WERI-Rb-1 (cell line): ENCODE results near the gene ADRA2A.

Experiments
- DNase-seq: peaks from one replicate; pipeline ENCODE4 v3.0.0-alpha.2; 2020
- H3K27ac ChIP-seq: fragments of 250-450 bp; sonication (Bioruptor Pico); 2 replicates; pipeline ENCODE4 v1.5.1; 2020; ENCODE audit warnings: mild to moderate bottlenecking, moderate library complexity
- H3K27me3 ChIP-seq: fragments of 250-450 bp; sonication (Bioruptor Pico); 2 replicates; pipeline ENCODE4 v1.5.1; 2021; ENCODE audit warnings: mild to moderate bottlenecking, low read depth, moderate library complexity; ENCODE audit not compliant: insufficient read depth, severe bottlenecking
- H3K36me3 ChIP-seq: fragments of 250-450 bp; sonication (Bioruptor Pico); 2 replicates; pipeline ENCODE4 v1.5.1; 2020; ENCODE audit warnings: mild to moderate bottlenecking, moderate library complexity
- H3K4me3 ChIP-seq: 2 replicates; pipeline ENCODE4 v1.5.1; 2011; ENCODE audit warnings: low read depth, mild to moderate bottlenecking, control low read depth, low read length
- H3K9me3 ChIP-seq: fragments of 250-450 bp; sonication (Bioruptor Pico); 2 replicates; pipeline ENCODE4 v1.5.1; 2021; ENCODE audit warnings: mild to moderate bottlenecking, moderate library complexity; ENCODE audit not compliant: severe bottlenecking
- CTCF ChIP-seq: IDR thresholded peaks from 2 replicates; pipeline ENCODE4 v1.5.1; 2011; ENCODE audit warnings: low read depth, mild to moderate bottlenecking, control low read depth, inconsistent platforms, low read length

ADRA2A gene

GRCh38 chr10:111084366-111085255 lies 7.8 kb downstream of the ADRA2A start:
- Histone ChIP-seq H3K9me3 (no peaks in the 10 kb centered on the region), H3K27me3 (no peaks in the 10 kb centered on the region), H3K27ac (no peak overlapping the region), H3K36me3 (no peaks in the 10 kb centered on the region; the same call in 1 of the 2 replicates), H3K4me3 (no peak overlapping the region)
- no peak for TF ChIP-seq CTCF
- DNase-seq = no peak

- no peaks in the 10 kb centered on the region for H3K9me3 ChIP-seq
- peak; percentile 12 for DNase-seq
- no peaks in the 10 kb centered on the region for H3K36me3 ChIP-seq
- H3K27me3 ChIP-seq = no peaks in the 10 kb centered on the region
- TF ChIP-seq CTCF = no peak
- H3K27ac ChIP-seq = no peak overlapping the region
- no peak overlapping the region for H3K4me3 ChIP-seq
Measured at GRCh38 chr10:111085690-111086353, 9.0 kb downstream of the ADRA2A start.

- TF ChIP-seq CTCF = no peak
- Histone ChIP-seq H3K9me3 (no peaks in the 10 kb centered on the region), H3K36me3 (no peaks in the 10 kb centered on the region), H3K4me3 (no peak overlapping the region), H3K27me3 (no peaks in the 10 kb centered on the region), H3K27ac (no peak overlapping the region)
- no peak for DNase-seq
Measured at GRCh38 chr10:111086574-111086973, 9.7 kb downstream of the ADRA2A start.

GRCh38 chr10:111087331-111087756 lies 10.5 kb downstream of the ADRA2A start:
- H3K27ac ChIP-seq = no peak overlapping the region
- H3K9me3 ChIP-seq = no peaks in the 10 kb centered on the region
- no peaks in the 10 kb centered on the region for H3K36me3 ChIP-seq
- no peaks in the 10 kb centered on the region for H3K27me3 ChIP-seq
- TF ChIP-seq CTCF = no peak
- DNase-seq = no peak
- H3K4me3 ChIP-seq = no peak overlapping the region

- H3K27ac ChIP-seq = no peak overlapping the region
- H3K9me3 ChIP-seq = no peaks in the 10 kb centered on the region
- no peaks in the 10 kb centered on the region for H3K36me3 ChIP-seq
- no peaks in the 10 kb centered on the region for H3K27me3 ChIP-seq
- no peak for TF ChIP-seq CTCF
- DNase-seq = no peak
- no peak overlapping the region for H3K4me3 ChIP-seq
Measured at GRCh38 chr10:111087968-111088505, 11.2 kb downstream of the ADRA2A start.
